ENCODE results near the gene RNF126.
"Not testable (repeated sequence)": the region's sequence is repeated elsewhere in the genome, so short reads cannot be mapped to it uniquely, and the experiment has no call there.

The RNF126 gene

GRCh38 chr19:608155-609003 lies 54.6 kb downstream of the RNF126 start:
- no peak for TF ChIP-seq CTCF (IDR thresholded peaks at IDR 0.05; ENCODE audit: low read depth, low read length)

DNA sequence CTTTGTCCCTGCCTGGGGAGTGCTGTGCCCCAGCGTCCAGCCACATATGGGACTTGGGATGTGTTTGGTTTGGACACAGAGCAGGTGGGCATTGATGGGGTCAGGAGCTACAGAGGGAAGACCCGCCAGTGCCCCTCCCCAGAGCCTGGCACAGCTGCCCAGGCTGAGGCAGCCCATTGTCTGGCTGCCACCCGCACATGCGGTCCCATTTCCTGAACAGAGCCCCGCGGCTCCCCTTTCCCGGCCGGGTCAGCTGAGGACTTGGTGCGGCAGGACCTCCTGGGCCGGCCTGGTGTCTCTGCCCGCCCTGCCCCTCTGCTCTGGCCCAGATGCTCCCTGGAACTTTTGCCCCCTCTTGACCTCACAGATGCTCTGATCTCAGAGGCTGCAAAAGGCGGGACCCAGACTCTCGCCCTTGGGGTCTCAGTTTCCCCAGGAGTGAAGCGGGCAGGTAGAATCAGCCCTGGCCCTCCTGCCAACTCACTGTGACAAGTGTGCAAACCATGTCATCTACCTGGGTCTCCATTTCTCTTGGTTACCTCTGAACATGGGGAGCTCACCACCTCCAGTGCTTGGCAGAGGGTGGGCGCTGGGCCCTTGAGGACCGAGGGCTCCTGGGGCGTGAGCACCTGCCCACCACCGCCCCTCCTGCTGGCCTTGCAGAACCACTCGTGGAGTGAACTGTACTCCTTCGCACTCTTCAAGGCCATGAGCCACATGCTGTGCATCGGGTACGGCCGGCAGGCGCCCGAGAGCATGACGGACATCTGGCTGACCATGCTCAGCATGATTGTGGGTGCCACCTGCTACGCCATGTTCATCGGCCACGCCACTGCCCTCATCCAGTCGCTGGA lies 55.5 kb downstream of the RNF126 start:
- no peak for TF ChIP-seq CTCF (IDR thresholded peaks at IDR 0.05; ENCODE audit: low read depth, low read length)
- H3K4me3 ChIP-seq (ENCODE audit: low read depth, low read length), result no peak overlapping the region

More at GRCh38 chr19:608155-609003, 54.6 kb downstream of the RNF126 start:
- H3K4me3 ChIP-seq (ENCODE audit: low read depth, low read length), result no peak overlapping the region

DNA sequence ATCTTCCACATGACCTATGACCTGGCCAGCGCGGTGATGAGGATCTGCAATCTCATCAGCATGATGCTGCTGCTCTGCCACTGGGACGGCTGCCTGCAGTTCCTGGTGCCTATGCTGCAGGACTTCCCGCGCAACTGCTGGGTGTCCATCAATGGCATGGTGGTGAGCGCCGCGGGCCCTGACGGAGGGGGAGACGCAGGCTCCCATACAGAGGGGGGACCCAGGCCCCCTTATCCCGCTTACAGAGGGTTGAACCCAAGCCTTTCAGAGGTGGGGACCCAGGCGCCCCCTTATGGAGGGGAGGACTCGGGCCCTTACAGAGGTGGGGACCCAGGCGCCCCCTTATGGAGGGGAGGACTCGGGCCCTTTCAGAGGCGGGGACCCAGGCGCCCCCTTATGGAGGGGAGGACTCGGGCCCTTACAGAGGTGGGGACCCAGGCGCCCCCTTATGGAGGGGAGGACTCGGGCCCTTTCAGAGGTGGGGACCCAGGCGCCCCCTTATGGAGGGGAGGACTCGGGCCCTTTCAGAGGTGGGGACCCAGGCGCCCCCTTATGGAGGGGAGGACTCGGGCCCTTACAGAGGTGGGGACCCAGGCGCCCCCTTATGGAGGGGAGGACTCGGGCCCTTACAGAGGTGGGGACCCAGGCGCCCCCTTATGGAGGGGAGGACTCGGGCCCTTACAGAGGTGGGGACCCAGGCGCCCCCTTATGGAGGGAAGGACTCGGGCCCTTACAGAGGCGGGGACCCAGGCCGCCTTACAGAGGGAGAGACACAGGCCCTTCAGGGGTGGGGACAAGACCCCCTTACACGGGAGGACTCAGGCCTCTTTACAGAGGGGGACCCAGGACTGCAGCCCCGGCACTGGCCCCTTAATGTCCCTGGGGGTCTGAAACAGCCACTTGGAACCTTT lies 57.7 kb downstream of the RNF126 start:
- not testable (repeated sequence) for H3K4me3 ChIP-seq (ENCODE audit: low read depth, low read length)

GRCh38 chr19:604355-604754 lies 58.7 kb downstream of the RNF126 start:
- H3K4me3 ChIP-seq (ENCODE audit: low read depth, low read length), result no peak overlapping the region
- no peak for TF ChIP-seq CTCF (IDR thresholded peaks at IDR 0.05; ENCODE audit: low read depth, low read length)

- not testable (repeated sequence) for H3K4me3 ChIP-seq (ENCODE audit: low read depth, low read length)
Observed at GRCh38 chr19:603779-604178, 59.2 kb downstream of the RNF126 start.

DNA sequence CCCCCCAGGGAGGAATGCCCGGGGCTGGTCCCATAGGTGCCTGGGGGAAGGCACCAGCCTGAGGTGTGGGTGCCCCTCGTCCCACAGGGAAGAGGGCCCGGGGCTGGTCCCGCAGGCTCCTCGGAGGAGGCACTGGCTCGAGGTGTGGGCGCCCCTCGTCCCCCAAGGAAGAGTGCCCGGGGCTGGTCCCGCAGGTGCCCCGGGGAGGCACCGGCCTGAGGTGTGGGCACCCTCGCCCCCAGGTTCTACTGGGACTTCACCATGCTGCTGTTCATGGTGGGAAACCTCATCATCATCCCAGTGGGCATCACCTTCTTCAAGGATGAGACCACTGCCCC lies 59.7 kb downstream of the RNF126 start:
- H3K4me3 ChIP-seq (ENCODE audit: low read depth, low read length), result not testable (repeated sequence)

DNA sequence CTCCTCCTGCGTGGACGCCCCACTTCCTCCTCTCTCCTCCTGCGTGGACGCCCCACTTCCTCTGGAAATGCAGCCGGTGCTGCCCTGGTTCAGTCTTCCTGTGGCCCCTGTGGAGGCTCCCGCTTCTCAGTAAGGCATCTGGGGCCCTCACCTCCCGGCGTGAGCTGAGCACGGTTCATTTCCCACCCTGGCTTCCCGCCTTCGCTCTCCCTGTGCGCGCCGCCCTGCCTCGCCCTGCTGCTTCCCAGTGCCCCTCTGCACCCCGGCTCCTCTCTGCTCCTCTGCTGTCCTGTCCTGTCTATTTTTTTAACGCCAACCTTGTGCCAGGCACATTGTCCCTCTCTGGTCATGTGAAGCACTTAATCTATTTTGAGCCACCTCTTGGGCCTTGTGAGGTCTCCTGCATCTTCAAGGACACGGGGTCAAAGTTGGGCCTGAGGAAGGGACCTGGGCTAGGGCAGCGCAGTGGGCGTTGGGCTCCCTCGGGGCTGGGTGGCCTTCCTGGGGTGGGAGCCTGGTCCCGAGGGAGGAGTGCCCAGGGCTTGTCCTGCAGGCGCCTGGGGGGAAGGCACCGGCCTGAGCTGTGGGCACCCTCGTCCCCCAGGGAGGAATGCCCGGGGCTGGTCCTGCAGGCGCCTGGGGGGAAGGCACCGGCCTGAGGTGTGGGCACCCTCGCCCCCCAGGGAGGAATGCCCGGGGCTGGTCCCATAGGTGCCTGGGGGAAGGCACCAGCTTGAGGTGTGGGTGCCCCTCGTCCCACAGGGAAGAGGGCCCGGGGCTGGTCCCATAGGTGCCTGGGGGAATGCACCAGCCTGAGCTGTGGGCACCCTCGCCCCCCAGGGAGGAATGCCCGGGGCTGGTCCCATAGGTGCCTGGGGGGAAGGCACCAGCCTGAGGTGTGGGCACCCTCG lies 60.4 kb downstream of the RNF126 start:
- H3K4me3 ChIP-seq (ENCODE audit: low read depth, low read length), result no peak overlapping the region
- no peak for TF ChIP-seq CTCF (IDR thresholded peaks at IDR 0.05; ENCODE audit: low read depth, low read length)

DNA sequence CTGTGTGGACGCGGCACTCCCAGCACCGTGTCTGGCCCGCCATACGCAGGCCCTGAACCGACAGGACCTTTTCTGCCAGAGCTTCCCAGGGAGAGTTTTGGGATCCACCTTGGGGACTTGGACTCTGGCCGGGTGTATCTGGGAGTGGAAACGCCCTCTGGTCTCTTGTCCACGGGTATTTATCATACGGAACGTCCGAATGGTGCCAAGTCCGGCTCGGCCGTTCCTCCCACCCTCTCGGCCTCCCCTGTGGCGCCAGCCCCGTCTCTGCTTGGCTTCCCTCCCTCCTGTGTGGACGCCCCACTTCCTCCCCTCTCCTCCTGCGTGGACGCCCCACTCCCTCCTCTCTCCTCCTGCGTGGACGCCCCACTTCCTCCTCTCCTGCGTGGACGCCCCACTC lies 61.2 kb downstream of the RNF126 start:
- TF ChIP-seq CTCF (IDR thresholded peaks at IDR 0.05; ENCODE audit: low read depth, low read length), result no peak
- no peak overlapping the region for H3K4me3 ChIP-seq (ENCODE audit: low read depth, low read length)

Measured in WI38 (cell line).